SK-N-MC (cell line): ENCODE measurements around the gene GGACT.

Source experiments
- DNase-seq: peaks from one replicate; pipeline ENCODE4 v3.0.0-alpha.2; 2011; ENCODE audit warnings: low read depth, low spot score
- H3K27ac ChIP-seq: fragments of 200-600 bp; sonication (generic); 2 replicates; pipeline ENCODE4 v1.5.1; 2016; ENCODE audit warnings: mixed run types
- H3K36me3 ChIP-seq: fragments of 200-600 bp; sonication (generic); 2 replicates; pipeline ENCODE4 v1.6.1; 2017; ENCODE audit warnings: antibody characterized with exemption, low read length, mixed read lengths; ENCODE audit not compliant: insufficient read depth
- H3K4me3 ChIP-seq: fragments of 200-600 bp; sonication (generic); 2 replicates; pipeline ENCODE4 v1.5.1; 2016
- H3K9ac ChIP-seq: fragments of 200-600 bp; sonication (generic); 2 replicates; pipeline ENCODE4 v1.8.0; 2017; ENCODE audit warnings: mixed run types, mixed read lengths; ENCODE audit not compliant: insufficient read length
- H3K9me3 ChIP-seq: fragments of 200-600 bp; sonication (generic); 2 replicates; pipeline ENCODE4 v1.6.1; 2017; ENCODE audit warnings: low read depth, mild to moderate bottlenecking, antibody characterized with exemption, low read length, moderate library complexity, mixed read lengths
- EZH2 ChIP-seq: fragments of 200-600 bp; sonication (generic); IDR thresholded peaks from one replicate; pipeline ENCODE4 v1.6.1; 2017; ENCODE audit warnings: antibody characterized with exemption
- FOXP2 ChIP-seq: optimal IDR thresholded peaks from 2 replicates; pipeline ENCODE3; 2011; ENCODE audit warnings: mild to moderate bottlenecking, moderate library complexity; ENCODE audit not compliant: insufficient read depth; ENCODE audit errors: extremely low read length, control extremely low read depth
- POLR2AphosphoS5 ChIP-seq: IDR thresholded peaks from 2 replicates; pipeline ENCODE4 v1.6.1; 2012; ENCODE audit warnings: mild to moderate bottlenecking, low read depth, low read length, borderline replicate concordance

GGACT gene

GRCh38 chr13:100514788-100515409, 73.7 kb downstream of the GGACT start:
- Histone ChIP-seq H3K4me3 (peak overlapping the region; percentile 68), H3K27ac (peak overlapping the region; percentile 96), H3K36me3 (no peaks in the 10 kb centered on the region; the same call in 1 of the 2 replicates), H3K9me3 (no peaks in the 10 kb centered on the region), H3K9ac (peak overlapping the region; percentile 65)
- DNase-seq = peak; percentile 82
- no peak for TF ChIP-seq POLR2AphosphoS5
- TF ChIP-seq FOXP2 = no peak
- no peak for TF ChIP-seq EZH2

GRCh38 chr13:100513987-100514670, 74.5 kb downstream of the GGACT start:
- H3K36me3 ChIP-seq = no peaks in the 10 kb centered on the region; the same call in 1 of the 2 replicates
- H3K9me3 ChIP-seq = no peaks in the 10 kb centered on the region
- peak overlapping the region; percentile 65 for H3K9ac ChIP-seq
- TF ChIP-seq FOXP2 (no peak), POLR2AphosphoS5 (peak; percentile 42; the same call in 1 of the 2 replicates), EZH2 (no peak)
- peak overlapping the region; percentile 96 for H3K27ac ChIP-seq
- peak; percentile 71 for DNase-seq
- H3K4me3 ChIP-seq = peak overlapping the region; percentile 68

- Histone ChIP-seq H3K4me3 (no peak overlapping the region), H3K9me3 (no peaks in the 10 kb centered on the region), H3K9ac (peak overlapping the region; percentile 44), H3K36me3 (no peaks in the 10 kb centered on the region; the same call in 1 of the 2 replicates), H3K27ac (peak overlapping the region; percentile 96)
- DNase-seq = no peak
- TF ChIP-seq FOXP2 (no peak), EZH2 (no peak), POLR2AphosphoS5 (no peak)
Measured at GRCh38 chr13:100513171-100513570, 75.4 kb downstream of the GGACT start.

GRCh38 chr13:100512422-100512821, 76.2 kb downstream of the GGACT start:
- Histone ChIP-seq H3K9me3 (no peaks in the 10 kb centered on the region), H3K27ac (peak overlapping the region; percentile 96), H3K9ac (peak overlapping the region; percentile 44), H3K4me3 (no peak overlapping the region), H3K36me3 (no peaks in the 10 kb centered on the region)
- DNase-seq = no peak
- TF ChIP-seq FOXP2 = no peak
- TF ChIP-seq POLR2AphosphoS5 = no peak
- TF ChIP-seq EZH2 = no peak

GRCh38 chr13:100511466-100511865, 77.1 kb downstream of the GGACT start:
- Histone ChIP-seq H3K9ac (no peak overlapping the region), H3K9me3 (no peaks in the 10 kb centered on the region), H3K27ac (0 out of 2 replicates have a peak overlapping the region, but pooled peaks have one; percentile 79), H3K36me3 (no peaks in the 10 kb centered on the region), H3K4me3 (no peak overlapping the region)
- DNase-seq = no peak
- TF ChIP-seq FOXP2 (no peak), EZH2 (no peak), POLR2AphosphoS5 (no peak)

GRCh38 chr13:100510208-100510957, 78.2 kb downstream of the GGACT start:
- TF ChIP-seq FOXP2 (no peak), EZH2 (no peak), POLR2AphosphoS5 (no peak)
- Histone ChIP-seq H3K9ac (peak overlapping the region; percentile 0), H3K36me3 (no peaks in the 10 kb centered on the region), H3K9me3 (no peaks in the 10 kb centered on the region), H3K27ac (peak overlapping the region; percentile 79), H3K4me3 (peak overlapping the region; percentile 30)
- DNase-seq = no peak

- H3K9me3 ChIP-seq = no peaks in the 10 kb centered on the region
- no peak for DNase-seq
- H3K27ac ChIP-seq = peak overlapping the region; percentile 79
- no peaks in the 10 kb centered on the region for H3K36me3 ChIP-seq
- no peak overlapping the region for H3K9ac ChIP-seq
- no peak overlapping the region for H3K4me3 ChIP-seq
- TF ChIP-seq POLR2AphosphoS5 = no peak
- no peak for TF ChIP-seq FOXP2
- TF ChIP-seq EZH2 = no peak
Measured at GRCh38 chr13:100508996-100509395, 79.6 kb downstream of the GGACT start.

GRCh38 chr13:100508455-100508854, 80.1 kb downstream of the GGACT start:
- H3K9me3 ChIP-seq = no peaks in the 10 kb centered on the region
- H3K36me3 ChIP-seq = no peaks in the 10 kb centered on the region
- no peak overlapping the region for H3K9ac ChIP-seq
- no peak for DNase-seq
- TF ChIP-seq EZH2 (no peak), POLR2AphosphoS5 (no peak), FOXP2 (no peak)
- no peak overlapping the region for H3K4me3 ChIP-seq
- peak overlapping the region; percentile 79; the same call in 1 of the 2 replicates for H3K27ac ChIP-seq
